Ovary (tissue), 3 donors: ENCODE data around the gene NCOA6.

ENCODE experiments used
- CTCF ChIP-seq, 3 donors: fragments of 450-650 bp in 2 of 3; fragments of 200-600 bp in 1 of 3; IDR thresholded peaks; one replicate each; pipeline versions ENCODE4 v1.5.1 to v1.8.0; 2016 to 2022; ENCODE audit warnings: antibody characterized with exemption in 3 of 3, mild to moderate bottlenecking in 1 of 3
- EP300 ChIP-seq: sonication (generic); formaldehyde crosslinking; IDR thresholded peaks from one replicate; pipeline ENCODE4 v1.6.1; 2017; ENCODE audit warnings: antibody characterized with exemption
- POLR2A ChIP-seq: fragments of 450-650 bp; IDR thresholded peaks from one replicate; pipeline ENCODE4 v1.6.1; 2017; ENCODE audit warnings: antibody characterized with exemption, mild to moderate bottlenecking, moderate library complexity
- donor health status: DM: no; HTN: no; CAD: no.

GRCh38 chr20:34748709-34749108 lies 76.7 kb downstream of the NCOA6 start:
- no peak for TF ChIP-seq CTCF (IDR thresholded peaks at IDR 0.05)
- no peak for TF ChIP-seq POLR2A
- TF ChIP-seq EP300: no peak
